HUES6 (cell line): ENCODE data around the gene ENTPD7.
"Not testable (repeated sequence)": the region's sequence is repeated elsewhere in the genome, so short reads cannot be mapped to it uniquely, and the experiment has no call there.

Experiments
- H3K27ac ChIP-seq: 2 replicates; pipeline ENCODE4 v1.7.0; 2013; ENCODE audit warnings: low read depth, mild to moderate bottlenecking, low read length, inconsistent platforms
- H3K27me3 ChIP-seq: 2 replicates; pipeline ENCODE4 v1.6.1; 2013; ENCODE audit warnings: low read length; ENCODE audit not compliant: control insufficient read depth, insufficient read depth
- H3K36me3 ChIP-seq: 2 replicates; pipeline ENCODE4 v1.6.1; 2013; ENCODE audit warnings: low read length; ENCODE audit not compliant: control insufficient read depth, insufficient read depth
- H3K4me1 ChIP-seq: 2 replicates; pipeline ENCODE4 v1.6.1; 2013; ENCODE audit warnings: low read length; ENCODE audit not compliant: control insufficient read depth, insufficient read depth
- H3K4me3 ChIP-seq: 2 replicates; pipeline ENCODE4 v1.5.1; 2013; ENCODE audit warnings: low read depth, low read length
- H3K9ac ChIP-seq: one replicate; pipeline ENCODE4 v1.6.1; 2013; ENCODE audit warnings: mild to moderate bottlenecking, low read length
- H3K9me3 ChIP-seq: 2 replicates; pipeline ENCODE4 v1.6.1; 2013; ENCODE audit warnings: low read depth, low read length; ENCODE audit not compliant: control insufficient read depth, insufficient read depth

Gene ENTPD7

GRCh38 chr10:99621454-99622251 is 37.7 kb upstream of the ENTPD7 start:
- no peaks in the 10 kb centered on the region for H3K9me3 ChIP-seq
- H3K27me3 ChIP-seq: no peaks in the 10 kb centered on the region
- H3K27ac ChIP-seq: peak overlapping the region; percentile 64
- peaks cover 23% of the 10 kb centered on the region for H3K4me1 ChIP-seq
- no peaks in the 10 kb centered on the region for H3K36me3 ChIP-seq
- H3K9ac ChIP-seq: peak overlapping the region; percentile 80
- H3K4me3 ChIP-seq: peak overlapping the region; percentile 88

DNA sequence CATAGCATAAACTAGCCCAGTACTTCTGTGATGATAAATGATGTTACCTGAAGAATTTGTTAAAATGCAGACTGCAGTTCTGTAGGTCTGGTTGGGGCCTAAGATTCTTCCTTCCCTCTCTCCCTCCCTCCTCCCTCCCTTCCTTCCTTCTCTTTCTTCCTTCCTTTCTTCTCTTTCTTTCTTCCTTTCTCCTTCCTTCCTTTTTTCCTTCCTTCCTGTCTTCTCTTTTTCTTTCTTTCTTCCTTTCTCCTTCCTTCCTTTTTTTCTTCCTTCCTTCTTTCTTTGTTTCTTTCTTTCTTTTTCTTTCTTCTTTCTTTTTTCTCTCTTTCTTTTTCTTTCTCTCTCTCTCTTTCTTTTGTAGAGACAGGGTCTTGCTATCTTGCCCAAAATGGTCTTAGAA is 35.4 kb upstream of the ENTPD7 start:
- Histone ChIP-seq H3K9me3 (no peaks in the 10 kb centered on the region), H3K27ac (no peak overlapping the region), H3K4me3 (no peak overlapping the region), H3K9ac (no peak overlapping the region), H3K27me3 (no peaks in the 10 kb centered on the region), H3K36me3 (no peaks in the 10 kb centered on the region), H3K4me1 (peaks cover 4% of the 10 kb centered on the region)

- not testable (repeated sequence) for H3K36me3 ChIP-seq, H3K4me3 ChIP-seq, H3K4me1 ChIP-seq, H3K27me3 ChIP-seq, H3K27ac ChIP-seq, H3K9ac ChIP-seq, H3K9me3 ChIP-seq
Measured at GRCh38 chr10:99625124-99625523, 34.2 kb upstream of the ENTPD7 start.

DNA sequence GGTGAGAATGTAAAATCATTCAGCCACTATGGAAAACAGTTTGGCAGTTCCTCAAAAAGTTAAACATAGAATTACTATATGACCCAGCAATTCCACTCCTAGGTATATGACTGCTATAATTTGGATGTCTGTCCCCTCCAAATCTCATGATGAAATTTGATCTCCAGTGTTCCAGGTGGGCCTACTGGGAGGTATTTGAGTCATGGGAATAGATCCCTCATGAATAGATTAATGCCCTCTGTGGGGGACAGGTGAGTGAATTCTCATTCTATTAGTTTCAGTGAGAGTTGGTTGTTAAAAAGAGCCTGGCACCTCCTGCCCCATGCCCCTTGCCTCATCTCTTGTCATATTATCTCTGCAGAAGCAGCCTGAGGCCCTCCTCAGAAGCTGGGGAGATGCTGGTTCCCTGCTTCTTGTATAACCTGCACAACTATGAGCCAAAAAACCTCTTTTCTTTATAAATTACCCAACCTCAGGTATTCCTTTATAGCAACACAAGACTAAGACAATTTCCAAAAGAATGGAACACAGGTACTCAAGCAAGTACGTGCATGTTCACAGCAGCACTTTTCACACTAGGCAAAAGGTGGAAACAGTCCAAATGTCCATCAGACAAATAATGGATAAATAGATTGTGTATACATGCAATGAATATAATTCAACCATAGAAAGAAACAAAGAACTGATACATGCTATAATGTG is 30.2 kb upstream of the ENTPD7 start:
- H3K9ac ChIP-seq: no peak overlapping the region
- no peaks in the 10 kb centered on the region for H3K4me1 ChIP-seq
- no peaks in the 10 kb centered on the region for H3K9me3 ChIP-seq
- no peaks in the 10 kb centered on the region for H3K27me3 ChIP-seq
- no peaks in the 10 kb centered on the region for H3K36me3 ChIP-seq
- H3K4me3 ChIP-seq: no peak overlapping the region
- H3K27ac ChIP-seq: no peak overlapping the region

GRCh38 chr10:99629625-99629978 is 29.7 kb upstream of the ENTPD7 start:
- no peak overlapping the region for H3K9ac ChIP-seq
- no peaks in the 10 kb centered on the region for H3K4me1 ChIP-seq
- H3K9me3 ChIP-seq: no peaks in the 10 kb centered on the region
- H3K27ac ChIP-seq: no peak overlapping the region
- H3K4me3 ChIP-seq: no peak overlapping the region
- H3K27me3 ChIP-seq: no peaks in the 10 kb centered on the region
- no peaks in the 10 kb centered on the region for H3K36me3 ChIP-seq

DNA sequence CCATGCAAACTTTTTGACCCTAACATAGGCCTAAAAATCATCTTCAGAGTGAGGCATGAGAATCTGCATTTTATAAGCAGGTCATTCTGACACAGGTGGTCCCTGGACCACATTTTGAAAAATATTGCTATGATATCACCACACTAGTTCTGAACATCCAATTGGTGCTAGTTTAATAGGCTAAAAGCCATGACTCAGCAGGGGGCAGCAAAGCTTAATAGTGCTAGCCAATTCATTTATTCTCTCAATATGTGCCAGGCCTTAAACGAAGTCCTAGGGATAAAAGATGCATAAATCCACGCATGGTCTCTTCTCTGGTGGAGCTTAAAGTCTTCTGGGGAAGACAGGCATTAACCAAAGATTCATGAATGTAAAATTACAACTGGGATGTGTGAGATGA is 28.9 kb upstream of the ENTPD7 start:
- H3K4me1 ChIP-seq: no peaks in the 10 kb centered on the region
- H3K9ac ChIP-seq: no peak overlapping the region
- no peaks in the 10 kb centered on the region for H3K36me3 ChIP-seq
- no peak overlapping the region for H3K27ac ChIP-seq
- H3K27me3 ChIP-seq: no peaks in the 10 kb centered on the region
- H3K9me3 ChIP-seq: no peaks in the 10 kb centered on the region
- H3K4me3 ChIP-seq: no peak overlapping the region

DNA sequence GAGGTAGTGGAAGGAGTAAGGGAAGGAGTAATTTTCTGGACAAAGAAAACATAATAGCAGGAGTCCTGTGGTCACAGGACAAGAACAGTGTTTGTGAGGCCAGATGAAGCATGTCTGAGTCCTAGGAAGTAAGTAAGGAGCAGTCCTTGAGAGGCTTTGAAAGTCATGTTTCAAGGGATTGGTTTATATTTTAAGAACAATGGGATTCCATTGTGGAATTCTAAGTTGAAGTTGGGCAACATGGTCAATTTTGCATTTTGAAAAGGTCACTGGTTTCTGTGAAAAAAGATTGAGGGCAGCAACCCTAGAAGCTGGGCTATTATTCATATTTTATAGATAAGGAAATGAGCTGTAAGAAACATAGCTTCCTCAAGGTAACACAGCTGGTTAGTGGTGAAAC is 28.3 kb upstream of the ENTPD7 start:
- no peaks in the 10 kb centered on the region for H3K27me3 ChIP-seq
- H3K4me3 ChIP-seq: no peak overlapping the region
- H3K9me3 ChIP-seq: no peaks in the 10 kb centered on the region
- H3K36me3 ChIP-seq: no peaks in the 10 kb centered on the region
- no peaks in the 10 kb centered on the region for H3K4me1 ChIP-seq
- H3K27ac ChIP-seq: no peak overlapping the region
- H3K9ac ChIP-seq: no peak overlapping the region

DNA sequence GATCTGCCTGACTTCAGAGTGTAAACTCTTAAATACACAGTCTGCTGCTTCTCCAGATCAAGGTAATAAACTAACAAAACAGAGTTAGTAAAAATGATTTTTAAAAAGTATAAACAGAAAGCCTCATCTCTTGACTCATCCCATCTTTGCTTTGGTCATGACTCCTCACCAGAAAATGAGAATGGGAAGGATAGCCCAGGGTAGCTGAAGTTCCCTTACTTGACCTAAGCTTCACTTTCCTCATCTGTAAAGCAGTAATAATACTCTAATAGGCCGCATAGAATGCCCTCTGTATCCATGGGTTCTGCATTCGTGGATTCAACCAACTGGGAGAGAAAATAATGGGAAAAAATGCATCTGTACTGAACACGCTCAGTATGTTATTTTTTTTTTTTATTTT is 27.8 kb upstream of the ENTPD7 start:
- no peak overlapping the region for H3K9ac ChIP-seq
- H3K4me3 ChIP-seq: no peak overlapping the region
- no peak overlapping the region for H3K27ac ChIP-seq
- H3K9me3 ChIP-seq: no peaks in the 10 kb centered on the region
- H3K36me3 ChIP-seq: no peaks in the 10 kb centered on the region
- H3K27me3 ChIP-seq: peaks cover 3% of the 10 kb centered on the region; the same call in 1 of the 2 replicates
- H3K4me1 ChIP-seq: no peaks in the 10 kb centered on the region

DNA sequence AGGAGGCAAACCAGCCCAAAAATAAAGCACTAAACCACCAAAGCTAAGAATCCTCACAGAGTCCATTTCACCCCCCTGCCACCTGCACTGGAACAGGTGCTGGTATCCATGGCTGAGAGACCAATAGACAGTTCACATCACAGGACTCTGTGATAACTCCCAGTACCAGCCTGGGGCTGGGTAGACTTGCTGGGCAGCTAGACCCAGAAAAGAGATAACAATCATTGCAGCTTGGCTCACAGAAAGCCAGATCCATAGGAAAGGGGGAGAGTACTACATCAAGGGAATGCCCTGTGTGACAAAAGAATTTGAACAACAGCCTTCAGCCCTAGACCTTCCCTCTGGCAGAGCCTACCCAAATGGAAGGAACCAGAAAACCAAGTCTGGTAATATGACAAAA is 25.5 kb upstream of the ENTPD7 start:
- no peaks in the 10 kb centered on the region for H3K4me1 ChIP-seq
- no peak overlapping the region for H3K27ac ChIP-seq
- no peaks in the 10 kb centered on the region for H3K9me3 ChIP-seq
- H3K4me3 ChIP-seq: no peak overlapping the region
- no peak overlapping the region for H3K9ac ChIP-seq
- H3K36me3 ChIP-seq: no peaks in the 10 kb centered on the region
- peaks cover 6% of the 10 kb centered on the region; the same call in 1 of the 2 replicates for H3K27me3 ChIP-seq

GRCh38 chr10:99647601-99648151 is 11.6 kb upstream of the ENTPD7 start:
- no peak overlapping the region for H3K4me3 ChIP-seq
- H3K27me3 ChIP-seq: peaks cover 4% of the 10 kb centered on the region; the same call in 1 of the 2 replicates
- no peaks in the 10 kb centered on the region for H3K36me3 ChIP-seq
- no peak overlapping the region for H3K9ac ChIP-seq
- H3K4me1 ChIP-seq: no peaks in the 10 kb centered on the region
- H3K27ac ChIP-seq: no peak overlapping the region
- peaks cover 5% of the 10 kb centered on the region; the same call in 1 of the 2 replicates for H3K9me3 ChIP-seq

GRCh38 chr10:99648717-99649116 is 10.6 kb upstream of the ENTPD7 start:
- H3K36me3 ChIP-seq: no peaks in the 10 kb centered on the region
- no peaks in the 10 kb centered on the region for H3K4me1 ChIP-seq
- no peak overlapping the region for H3K27ac ChIP-seq
- H3K4me3 ChIP-seq: no peak overlapping the region
- peaks cover 5% of the 10 kb centered on the region; the same call in 1 of the 2 replicates for H3K9me3 ChIP-seq
- no peak overlapping the region for H3K9ac ChIP-seq
- peaks cover 4% of the 10 kb centered on the region; the same call in 1 of the 2 replicates for H3K27me3 ChIP-seq
